ENCODE data around the gene RAMP3. TPM values are rescaled to one million over a fixed set of nuclear protein-coding genes. Genes with fewer than 3 reads are reported as not detected.
"Not testable (repeated sequence)": the region's sequence is repeated elsewhere in the genome, so short reads cannot be mapped to it uniquely, and the experiment has no call there.

Gene RAMP3
- total RNA-seq, 2 experiments from 2014 or later, result not detected

DNA sequence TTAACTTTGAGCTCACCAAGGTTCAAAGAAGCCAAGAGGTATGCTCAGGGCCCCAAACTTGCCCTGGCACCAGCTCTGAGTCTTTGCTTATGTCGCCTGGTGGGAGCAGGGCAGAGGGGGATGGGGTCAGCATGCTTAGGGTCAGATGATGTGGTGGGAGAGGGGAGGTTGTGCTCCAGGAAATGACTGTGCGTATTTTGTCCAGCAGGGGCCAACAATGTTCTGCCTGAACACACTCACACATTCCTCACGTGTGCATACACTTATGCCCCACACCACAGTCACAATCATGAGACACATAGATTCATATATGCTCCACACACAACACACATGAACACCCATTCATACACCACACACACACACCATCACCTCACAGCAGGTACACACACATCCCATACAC, 4.4 kb upstream of the RAMP3 start:
- POLR2A ChIA-PET, result no interaction called here
- CTCF ChIA-PET, result interaction anchor here (1.6 kb wide), 1 partner anchor 106 kb away, joined by 10 read pairs; no protein-coding TSS in a partner anchor

DNA sequence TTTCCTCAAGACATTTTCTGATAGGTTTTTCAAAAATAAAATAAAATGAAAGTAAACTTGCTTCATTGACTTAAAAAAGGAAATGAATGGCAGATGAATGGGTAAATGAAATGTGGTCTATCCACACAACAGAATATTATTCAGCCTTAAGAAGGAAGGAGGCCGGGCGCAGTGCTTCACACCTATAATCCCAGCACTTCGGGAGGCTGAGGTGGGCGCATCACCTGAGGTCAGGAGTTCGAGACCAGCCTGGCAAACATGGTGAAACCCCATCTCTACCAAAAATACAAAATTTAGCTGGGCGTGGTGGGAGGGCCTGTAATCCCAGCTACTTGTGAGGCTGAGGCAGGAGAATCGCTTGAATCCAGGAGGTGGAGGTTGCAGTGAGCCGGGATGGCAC, 3.7 kb upstream of the RAMP3 start:
- POLR2A ChIA-PET, result not testable (repeated sequence)
- CTCF ChIA-PET, result interaction anchor here (0.7 to 7.6 kb wide), 4 partner anchors 97 to 142 kb away, joined by 3 to 54 read pairs (median 5); no protein-coding TSS in a partner anchor

DNA sequence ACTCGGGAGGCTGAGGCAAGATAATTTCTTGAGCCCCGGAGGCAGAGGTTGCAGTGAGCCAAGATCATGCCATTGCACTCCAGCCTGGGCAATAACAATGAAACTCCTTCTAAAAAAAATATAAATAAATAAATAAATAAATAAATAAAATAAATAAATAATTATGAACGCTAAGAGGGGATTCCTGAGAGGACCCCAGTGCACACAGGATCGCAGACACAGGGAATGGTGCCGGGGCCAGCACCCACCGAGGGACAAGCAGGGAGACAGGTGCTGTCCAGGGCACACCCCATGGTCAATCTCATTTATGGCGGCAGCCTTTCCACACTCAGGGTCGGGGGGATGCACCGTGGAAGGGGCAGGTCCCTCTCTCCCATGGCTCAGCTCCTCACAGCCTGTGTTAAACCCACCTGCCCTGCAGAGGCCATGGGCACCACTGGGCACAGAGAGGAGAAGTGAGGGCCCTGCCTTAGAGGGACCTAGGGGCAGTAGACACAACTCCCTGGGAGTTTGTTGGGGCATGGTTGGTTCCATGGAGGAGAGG, 2.2 kb upstream of the RAMP3 start:
- POLR2A ChIA-PET, result no interaction called here
- CTCF ChIA-PET, result interaction anchor here (0.6 to 7.6 kb wide), 3 partner anchors 10 to 104 kb away, joined by 3 to 54 read pairs (median 3); no protein-coding TSS in a partner anchor

DNA sequence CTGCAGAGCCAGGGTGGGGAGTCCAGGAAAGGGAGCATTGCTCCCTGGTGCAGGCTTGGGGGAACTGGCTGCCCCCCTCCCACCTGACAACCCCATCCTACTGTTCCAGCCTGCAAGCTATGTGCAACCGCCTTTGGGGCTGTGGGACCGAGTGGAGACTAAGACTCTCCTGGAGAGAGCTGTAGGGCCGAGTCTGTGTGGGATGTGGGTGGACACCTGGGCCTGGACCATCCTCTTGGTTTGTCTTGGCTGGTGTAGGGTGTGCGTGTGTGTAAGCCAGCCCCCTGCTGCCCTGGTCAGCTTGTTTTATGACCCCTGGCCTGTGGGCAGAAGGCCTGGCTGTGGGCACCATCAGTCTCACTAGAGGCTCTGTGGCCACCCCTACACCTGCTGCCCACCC, 1.6 kb upstream of the RAMP3 start:
- POLR2A ChIA-PET, result no interaction called here
- CTCF ChIA-PET, result interaction anchor here (0.6 to 7.6 kb wide), 3 partner anchors 10 to 103 kb away, joined by 3 to 54 read pairs (median 3); no protein-coding TSS in a partner anchor

DNA sequence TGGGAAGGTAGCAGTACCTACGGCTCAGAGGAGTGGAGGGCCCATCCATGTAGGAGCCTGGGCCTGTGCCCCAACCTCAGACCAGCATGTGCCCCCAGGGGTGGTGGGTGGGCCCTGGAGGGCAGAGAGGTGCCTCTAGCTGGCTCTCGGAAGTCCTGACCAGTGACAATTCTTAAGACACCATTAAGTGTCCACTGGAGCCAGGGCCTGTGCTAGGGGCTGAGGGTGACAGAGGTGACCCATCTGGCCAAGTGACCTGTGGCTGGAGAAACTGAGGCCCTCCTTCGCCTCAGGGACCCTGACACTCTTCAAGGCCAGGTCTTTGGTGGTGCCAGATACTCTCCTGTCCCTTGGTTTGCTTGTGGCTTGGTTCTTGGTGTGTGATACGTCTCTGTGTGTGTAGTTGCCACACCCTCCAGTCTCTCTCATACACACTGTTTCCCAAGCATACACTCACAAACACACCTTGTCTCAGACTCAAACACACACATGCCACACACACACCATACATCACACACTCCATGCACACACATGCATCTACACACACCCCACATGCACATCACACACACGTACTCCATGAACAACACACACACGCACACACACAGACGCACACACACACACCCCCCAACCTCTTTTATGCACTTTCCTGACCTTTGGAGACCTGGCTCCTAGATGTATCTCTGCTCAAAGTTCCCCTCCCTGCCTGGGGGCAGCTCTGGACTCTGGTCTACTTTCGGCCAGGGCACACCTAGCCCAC, 897 bp upstream of the RAMP3 start:
- ChIA-PET POLR2A (interaction anchor here (0.5 kb wide), 1 partner anchor 1397 kb away, joined by 5 read pairs; no protein-coding TSS in a partner anchor), CTCF (interaction anchor here (7.6 kb wide), 1 partner anchor 102 kb away, joined by 54 read pairs; no protein-coding TSS in a partner anchor)

DNA sequence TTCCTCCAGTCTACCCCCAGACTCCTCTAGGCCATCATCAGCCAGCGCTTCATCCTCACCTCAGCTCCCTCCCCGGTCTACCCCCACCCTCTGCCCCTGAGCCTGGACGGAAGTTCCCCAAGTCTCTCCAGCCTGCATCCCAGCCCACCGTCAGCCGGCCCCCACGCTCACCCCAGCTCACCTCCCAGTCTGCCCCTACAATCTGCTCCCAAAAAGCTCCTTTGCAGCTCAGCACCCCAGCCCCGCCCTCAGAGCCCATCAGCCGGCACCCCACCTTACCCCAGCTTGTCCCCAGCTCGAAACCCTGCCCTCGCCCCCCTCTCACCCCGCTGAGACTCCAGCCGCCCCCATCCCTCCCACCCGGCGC, 322 bp upstream of the RAMP3 start:
- CTCF ChIA-PET, result interaction anchor here (7.6 kb wide), 1 partner anchor 102 kb away, joined by 54 read pairs; no protein-coding TSS in a partner anchor
- POLR2A ChIA-PET, result interaction anchor here (0.5 to 1.1 kb wide), 2 partner anchors 108 to 1398 kb away, joined by 5 to 6 read pairs; no protein-coding TSS in a partner anchor

DNA sequence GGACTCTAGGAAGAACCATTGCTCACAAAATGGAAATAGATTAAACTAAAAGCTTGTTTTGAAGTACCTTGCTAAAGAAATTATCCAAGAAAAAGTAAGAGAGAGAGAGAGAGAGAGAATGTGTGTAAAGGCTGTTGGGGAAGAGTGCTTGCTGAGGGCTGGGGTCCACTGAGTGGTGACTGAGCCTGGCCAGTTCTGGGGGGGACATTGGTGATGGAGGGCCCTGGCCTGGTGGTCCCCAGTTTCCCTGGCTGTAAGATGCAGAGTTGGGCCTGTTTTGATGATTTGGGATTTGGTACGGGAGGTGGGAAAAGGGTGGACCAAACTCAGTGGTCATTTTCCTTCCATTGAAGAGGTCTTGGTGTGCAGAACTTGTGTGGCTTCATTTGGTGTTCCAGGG, 880 bp downstream of the RAMP3 start:
- ChIA-PET POLR2A (interaction anchor here (1.1 kb wide), 1 partner anchor 107 kb away, joined by 6 read pairs; no protein-coding TSS in a partner anchor), CTCF (interaction anchor here (7.6 kb wide), 1 partner anchor 101 kb away, joined by 54 read pairs; no protein-coding TSS in a partner anchor)

DNA sequence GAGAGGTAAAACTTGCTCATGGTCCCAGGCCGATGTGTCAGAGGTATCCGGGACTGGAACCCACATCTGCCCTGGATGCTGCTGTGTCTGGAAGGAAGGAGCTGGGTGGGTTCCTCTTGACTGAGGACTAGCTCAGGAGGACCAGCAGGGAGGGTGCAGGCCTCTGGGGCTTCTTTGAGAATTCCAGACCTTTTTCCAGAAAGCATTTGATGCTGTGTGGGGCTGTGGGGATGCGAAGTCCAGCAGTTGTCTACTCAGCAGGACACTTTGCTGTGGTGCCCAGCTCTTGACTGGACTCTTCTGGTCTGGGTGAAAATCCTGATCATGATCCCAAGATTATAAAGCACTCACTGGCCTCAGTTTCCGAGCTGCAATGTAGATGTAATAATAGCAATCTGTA, 1.7 kb downstream of the RAMP3 start:
- CTCF ChIA-PET, result interaction anchor here (7.6 kb wide), 1 partner anchor 100 kb away, joined by 54 read pairs; no protein-coding TSS in a partner anchor
- POLR2A ChIA-PET, result interaction anchor here (0.5 kb wide), 1 partner anchor 50 kb away, joined by 4 read pairs; no protein-coding TSS in a partner anchor

DNA sequence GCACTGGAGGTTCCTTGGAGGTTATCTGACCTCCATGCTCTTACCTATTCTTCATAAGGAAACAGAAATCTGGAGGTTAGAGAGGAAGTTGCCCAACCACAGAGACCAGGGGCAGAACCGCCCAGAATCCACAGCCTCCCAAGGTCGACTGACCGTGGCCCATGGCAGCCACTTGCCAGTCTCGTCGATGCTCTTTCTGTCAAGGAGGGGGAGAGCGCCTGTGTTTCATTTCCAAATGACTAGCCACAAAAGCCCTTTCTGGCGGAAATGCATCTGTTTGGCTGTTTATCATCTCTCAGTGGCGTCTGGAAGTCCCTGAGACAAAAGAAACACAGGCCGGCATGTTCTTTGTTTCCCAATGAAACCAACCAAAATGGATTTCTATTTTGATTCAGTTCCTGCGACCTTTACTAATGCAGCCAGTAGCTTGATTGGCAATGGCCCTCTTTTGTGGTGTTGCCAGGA, 2.9 kb downstream of the RAMP3 start:
- CTCF ChIA-PET, result interaction anchor here (7.6 kb wide), 1 partner anchor 99 kb away, joined by 54 read pairs; no protein-coding TSS in a partner anchor
- POLR2A ChIA-PET, result no interaction called here

DNA sequence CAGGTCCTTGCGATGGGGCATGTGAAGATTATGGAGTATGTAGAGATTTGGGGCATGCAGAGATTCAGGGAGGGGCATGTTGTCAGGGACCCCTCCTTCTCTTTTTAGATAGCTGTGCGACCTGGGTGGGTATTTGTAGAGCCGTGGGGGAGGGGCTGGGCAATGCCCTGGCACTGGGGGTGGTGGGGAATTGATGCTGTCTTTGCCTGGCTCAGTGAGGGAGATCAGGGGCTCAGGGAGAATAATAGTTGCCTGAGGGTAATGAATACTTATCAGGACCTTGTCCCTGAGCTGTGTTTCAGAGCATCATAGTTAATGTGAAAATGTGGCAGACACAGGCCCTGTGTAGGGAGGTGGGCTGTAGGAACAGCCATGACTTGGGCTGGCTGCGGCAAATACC, 3.5 kb downstream of the RAMP3 start:
- ChIA-PET CTCF (interaction anchor here (7.6 kb wide), 1 partner anchor 98 kb away, joined by 54 read pairs; no protein-coding TSS in a partner anchor), POLR2A (no interaction called here)

DNA sequence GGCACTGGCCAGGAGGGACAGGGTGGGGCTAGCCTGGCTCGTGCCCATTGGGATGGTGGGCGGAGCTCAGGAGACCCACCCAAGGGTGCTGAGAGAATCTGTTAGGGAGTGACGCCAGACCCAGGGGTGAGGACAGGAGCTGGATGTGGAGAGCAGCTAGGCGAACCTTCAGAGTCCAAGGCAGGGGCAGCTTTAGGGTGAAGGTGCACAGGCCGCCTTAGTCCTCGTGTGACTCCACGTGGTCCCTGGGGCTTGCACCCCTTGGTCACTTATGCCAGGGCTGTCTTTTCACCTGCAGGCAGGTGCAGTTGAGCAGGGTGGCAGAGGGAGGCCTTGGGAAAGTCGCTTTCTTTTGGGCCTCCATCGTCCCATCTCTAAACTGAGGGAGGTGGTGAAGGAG, 4.3 kb downstream of the RAMP3 start:
- CTCF ChIA-PET, result no interaction called here
- POLR2A ChIA-PET, result no interaction called here

DNA sequence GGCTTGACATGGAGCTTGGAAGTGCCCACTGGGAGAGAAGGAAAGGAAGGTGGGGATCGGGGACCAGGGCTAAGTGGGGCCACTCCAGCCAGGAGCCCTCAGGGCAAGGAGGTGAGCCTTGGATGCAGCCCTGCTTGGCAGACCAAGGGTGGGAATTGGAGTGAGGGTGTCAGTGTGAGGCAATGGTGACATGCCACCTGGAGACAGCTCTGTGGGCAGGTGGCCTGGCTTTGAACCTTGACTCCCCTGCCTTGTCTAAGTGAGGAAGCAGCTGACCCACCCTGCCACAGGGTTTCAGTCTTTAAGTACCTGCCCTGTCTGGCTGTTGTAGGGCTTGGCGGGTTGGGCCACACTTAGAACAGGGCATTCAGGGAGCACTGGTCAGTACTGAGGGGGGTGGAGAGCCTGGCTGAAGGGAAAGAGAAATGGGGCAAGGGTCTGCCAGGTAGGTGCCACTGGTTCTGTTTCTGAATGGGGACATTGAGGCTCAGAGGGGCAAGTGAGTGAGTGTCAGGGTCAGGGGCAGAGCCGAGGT, 4.8 kb downstream of the RAMP3 start:
- POLR2A ChIA-PET, result no interaction called here
- CTCF ChIA-PET, result no interaction called here

DNA sequence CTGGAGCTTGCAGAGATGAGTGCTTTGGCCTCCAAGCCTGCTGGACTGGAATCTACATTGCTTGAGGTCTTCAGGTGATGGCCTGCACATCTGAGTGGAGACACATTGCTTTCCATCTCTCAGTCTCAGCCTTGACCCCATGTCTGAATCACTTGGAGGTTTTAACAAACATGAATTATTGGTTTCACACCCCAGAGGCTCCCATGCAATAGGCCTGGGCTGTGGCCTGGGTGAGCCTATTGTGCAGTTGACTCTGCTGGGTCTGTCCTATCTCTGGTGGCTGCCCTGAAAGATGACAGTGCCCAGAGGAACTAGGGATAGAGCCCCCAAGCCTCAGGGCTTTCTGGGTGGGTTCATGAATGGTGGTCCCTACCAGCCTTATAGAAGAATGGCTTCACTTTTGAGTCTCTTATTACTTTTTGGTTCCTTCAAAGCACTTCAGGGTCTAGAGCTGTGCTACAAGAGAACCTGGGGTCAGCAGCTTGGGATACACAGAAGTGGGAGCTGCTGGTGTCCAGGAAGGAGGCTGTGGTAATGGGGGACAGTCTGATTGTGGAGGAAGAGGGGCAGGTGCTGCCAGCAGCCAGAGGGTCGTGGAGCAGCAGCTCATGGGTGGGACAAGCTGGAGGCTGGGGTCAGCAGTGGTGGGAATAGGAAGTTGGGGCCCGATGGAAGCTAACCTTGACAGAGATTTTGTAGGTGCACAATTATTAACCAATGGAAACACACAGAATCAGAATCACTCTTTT, 5.5 kb downstream of the RAMP3 start:
- CTCF ChIA-PET, result no interaction called here
- POLR2A ChIA-PET, result no interaction called here

DNA sequence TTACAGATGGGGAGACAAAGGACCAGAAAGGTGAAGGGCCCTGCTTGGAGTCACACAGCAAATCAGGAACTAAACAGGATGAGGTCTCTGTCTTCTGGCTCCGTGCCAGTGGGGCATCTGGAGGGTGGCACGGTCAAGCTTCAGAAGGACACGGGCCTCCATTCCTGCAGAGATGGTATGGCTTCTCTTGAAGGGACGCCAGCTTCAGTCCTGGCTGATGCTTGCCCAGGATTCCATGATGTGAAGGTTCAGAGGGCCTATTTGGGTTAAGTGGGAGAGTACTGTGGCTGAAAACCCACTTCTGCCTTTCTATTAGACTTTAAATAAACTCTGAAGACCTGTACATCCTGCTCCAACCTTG, 6.1 kb downstream of the RAMP3 start:
- CTCF ChIA-PET, result no interaction called here
- POLR2A ChIA-PET, result no interaction called here

DNA sequence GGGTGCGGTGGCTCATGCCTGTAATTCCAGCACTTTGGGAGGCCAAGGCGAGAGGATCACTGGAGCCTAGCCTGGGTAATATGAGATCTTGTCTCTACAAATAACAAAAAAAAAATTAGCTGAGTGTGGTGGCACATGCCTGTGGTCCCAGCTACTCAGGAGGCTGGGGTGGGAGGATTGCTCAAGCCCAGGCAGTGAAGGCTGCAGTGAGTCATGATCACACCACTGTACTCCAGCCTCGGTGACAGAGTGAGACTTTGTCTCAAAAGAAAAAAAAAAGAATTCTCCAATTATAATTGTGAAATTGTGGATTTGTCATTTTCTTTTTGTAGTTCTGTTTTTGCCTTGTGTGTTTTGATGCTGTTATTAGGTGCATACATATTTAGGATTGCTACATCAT, 6.7 kb downstream of the RAMP3 start:
- CTCF ChIA-PET, POLR2A ChIA-PET: not testable (repeated sequence)

DNA sequence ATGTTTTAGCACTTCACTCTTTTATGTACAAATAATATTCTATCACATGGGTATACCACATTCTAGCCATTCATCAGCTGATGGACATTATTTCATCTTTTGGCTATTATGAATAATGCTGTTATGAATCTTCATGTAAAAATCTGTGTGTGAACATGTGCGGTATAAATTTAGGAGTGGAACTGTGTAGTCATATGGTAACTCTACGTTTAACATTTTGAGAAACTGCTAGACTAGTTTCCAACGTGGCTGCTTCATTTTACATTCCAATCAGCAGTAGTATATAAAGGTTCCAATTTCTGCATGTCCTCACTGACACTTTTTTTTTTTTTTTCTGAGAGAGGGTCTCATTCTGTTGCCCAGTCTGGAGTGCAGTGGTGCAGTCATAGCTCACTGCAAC, 8.3 kb downstream of the RAMP3 start:
- POLR2A ChIA-PET, result no interaction called here
- CTCF ChIA-PET, result no interaction called here

DNA sequence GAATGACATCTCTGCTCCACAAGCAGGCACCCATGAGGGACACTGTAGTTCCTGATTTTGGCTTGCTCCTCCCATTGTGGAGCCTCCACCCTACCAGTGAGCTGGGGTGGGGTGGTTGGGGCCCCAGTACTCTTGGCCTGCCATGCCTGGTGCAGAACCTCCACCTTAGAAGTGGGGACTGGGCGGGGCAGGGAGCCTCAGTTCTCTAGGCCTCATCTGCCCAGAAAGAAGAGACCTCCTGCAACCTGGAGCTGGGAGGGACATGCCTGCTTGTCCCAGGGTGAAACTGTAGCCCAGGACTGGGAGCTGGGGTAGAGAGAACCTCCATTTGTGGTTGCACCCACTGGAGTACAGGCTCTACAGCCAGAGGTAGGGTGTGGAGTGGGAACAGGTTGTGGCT, 14.4 kb downstream of the RAMP3 start:
- ChIA-PET CTCF (interaction anchor here (0.7 to 1.4 kb wide), 2 partner anchors 15 to 89 kb away, joined by 3 to 4 read pairs; no protein-coding TSS in a partner anchor), POLR2A (no interaction called here)

DNA sequence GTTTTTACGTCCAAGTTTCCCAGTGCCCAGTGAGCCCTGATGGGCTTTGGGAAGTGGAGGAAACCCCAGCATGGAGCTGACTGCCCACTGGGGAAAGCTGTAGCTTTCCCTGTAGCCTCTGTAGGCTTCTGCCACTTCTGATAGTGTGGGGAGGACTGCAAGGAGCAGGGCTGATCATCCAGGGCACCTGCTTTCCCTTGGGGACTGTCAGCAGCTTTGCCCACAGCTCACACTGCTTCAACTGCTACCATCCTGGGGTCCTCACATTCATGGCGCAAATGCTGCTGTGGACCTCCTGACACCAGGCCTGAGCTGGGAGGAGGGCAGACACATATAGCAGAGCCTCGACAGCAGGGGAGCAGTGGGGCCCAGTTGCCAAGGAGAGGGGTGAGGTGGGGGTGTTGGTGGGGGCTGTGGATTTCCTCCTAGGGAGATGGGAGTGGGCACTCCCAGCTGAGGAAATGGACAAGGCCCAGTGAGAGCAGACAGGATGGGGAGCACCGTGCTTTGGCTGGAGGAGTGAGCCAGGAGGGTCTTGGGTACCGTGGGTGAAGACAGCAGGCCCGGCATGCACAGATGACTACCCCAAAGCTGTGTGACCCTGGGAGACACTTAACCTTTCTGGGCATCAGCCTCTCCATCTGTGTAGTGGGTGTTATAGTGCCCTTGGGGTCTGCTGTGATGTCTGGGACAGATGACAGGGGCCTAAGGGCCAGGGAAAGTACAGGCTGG, 16.2 kb downstream of the RAMP3 start:
- CTCF ChIA-PET, result no interaction called here
- POLR2A ChIA-PET, result no interaction called here

DNA sequence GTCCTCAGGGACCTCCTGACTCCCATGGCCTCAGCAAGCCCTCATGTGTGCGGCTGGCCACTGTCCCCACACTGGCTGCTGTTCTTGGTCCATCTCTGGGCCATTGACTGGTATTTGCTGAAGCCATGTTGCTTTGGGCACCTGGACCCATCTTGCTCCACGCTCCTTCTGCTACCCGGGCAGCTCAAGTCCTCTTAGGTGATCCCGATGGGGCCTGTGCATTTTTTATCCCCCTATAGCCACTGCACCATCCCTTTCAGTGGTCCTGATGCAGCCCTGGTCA, 16.7 kb downstream of the RAMP3 start:
- POLR2A ChIA-PET, result no interaction called here

More for the DNA sequence above, 16.7 kb downstream of the RAMP3 start:
- CTCF ChIA-PET, result no interaction called here

Data from activated CD8-positive, alpha-beta memory T cell treated with anti-CD3 and anti-CD28 coated beads for 36 hours (primary cell).